T-helper 2 cell treated with Interferon-gamma antibody and Interleukin-4, amounts not matched to agents 100 ng/mL and 5 ng/mL, for 36 hours (primary cell): ENCODE results near the gene CAMK2D. TPM values are rescaled to one million over a fixed set of nuclear protein-coding genes. Genes with fewer than 3 reads are reported as not detected.

Experiments
- intact Hi-C: fragments of 100-400 bp; cut with micrococcal nuclease; formaldehyde crosslinking; loops from one replicate; pipeline ENCODE4 v1.15.1; 2023
- total RNA-seq: library from RNA; stranded (reverse); gene quantifications from 2 replicates; pipeline ENCODE4 v1.2.3, GENCODE V29; 2022

Gene CAMK2D
- total RNA-seq, 1 donor from 2014 or later, result 30.8 TPM

DNA sequence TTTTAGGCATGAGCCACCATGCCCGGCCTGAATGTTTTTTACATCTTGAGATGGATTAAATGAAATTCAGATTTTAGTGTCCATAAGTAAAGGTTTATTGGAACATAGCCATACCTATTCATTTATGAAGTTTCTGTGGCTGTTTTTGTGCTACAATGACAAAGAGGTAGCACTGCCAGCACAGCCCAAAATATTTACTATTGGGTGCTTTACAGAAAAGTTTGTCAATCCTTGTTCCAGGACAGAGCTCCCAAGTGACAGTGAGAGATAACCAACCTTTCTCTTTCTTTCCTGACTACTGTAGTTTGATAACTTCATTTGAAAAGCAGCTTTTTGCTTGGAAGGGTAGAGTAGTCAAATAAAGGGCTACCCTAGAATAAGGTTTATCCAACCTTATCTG, 116.2 kb downstream of the CAMK2D start:
- intact Hi-C loops, result no loop called here

DNA sequence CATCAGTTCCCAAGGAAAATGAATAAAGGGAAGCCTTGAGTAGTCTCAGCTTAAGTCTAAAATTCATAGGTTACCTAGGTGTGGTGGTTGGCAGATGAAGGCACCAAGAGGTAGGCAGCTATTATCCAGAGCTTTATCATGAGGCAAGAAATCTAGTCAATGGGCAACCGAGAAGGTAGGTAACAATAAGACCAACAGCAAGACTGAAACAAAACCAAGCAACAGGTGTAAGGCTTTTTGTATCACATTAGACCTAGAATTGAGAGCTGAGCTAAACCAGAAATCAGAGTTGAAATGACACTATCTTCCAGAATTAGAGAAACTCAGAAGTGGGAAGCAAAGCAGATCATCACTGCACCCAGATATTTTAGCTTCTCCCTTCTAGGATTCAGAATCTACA, 117.1 kb downstream of the CAMK2D start:
- intact Hi-C loops, result no loop called here

GRCh38 chr4:113643505-113643904, 118.0 kb downstream of the CAMK2D start:
- intact Hi-C loops, result no loop called here

DNA sequence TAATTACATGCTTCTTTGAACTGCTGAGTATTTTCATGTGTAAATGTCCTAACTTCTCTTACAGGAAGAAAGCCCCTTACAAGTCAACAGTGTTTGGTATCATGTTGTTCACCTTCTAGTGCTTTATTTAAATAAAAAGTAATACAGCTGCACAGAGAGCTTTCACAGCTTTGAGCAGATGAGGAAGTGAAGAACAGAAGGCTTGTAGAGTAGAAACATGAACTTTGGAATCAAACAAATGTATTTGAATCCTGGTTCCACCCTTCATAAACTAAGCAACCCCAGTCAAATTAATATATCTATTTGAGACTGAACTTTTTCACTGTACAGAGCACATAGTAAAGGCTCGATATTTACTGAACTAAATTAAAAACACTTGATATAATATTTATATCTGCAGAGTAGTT, 120.5 kb downstream of the CAMK2D start:
- intact Hi-C loops, result no loop called here

GRCh38 chr4:113639326-113639725, 122.2 kb downstream of the CAMK2D start:
- intact Hi-C loops, result no loop called here

- intact Hi-C loops, result no loop called here
Observed at GRCh38 chr4:113638562-113638832, 123.0 kb downstream of the CAMK2D start.

DNA sequence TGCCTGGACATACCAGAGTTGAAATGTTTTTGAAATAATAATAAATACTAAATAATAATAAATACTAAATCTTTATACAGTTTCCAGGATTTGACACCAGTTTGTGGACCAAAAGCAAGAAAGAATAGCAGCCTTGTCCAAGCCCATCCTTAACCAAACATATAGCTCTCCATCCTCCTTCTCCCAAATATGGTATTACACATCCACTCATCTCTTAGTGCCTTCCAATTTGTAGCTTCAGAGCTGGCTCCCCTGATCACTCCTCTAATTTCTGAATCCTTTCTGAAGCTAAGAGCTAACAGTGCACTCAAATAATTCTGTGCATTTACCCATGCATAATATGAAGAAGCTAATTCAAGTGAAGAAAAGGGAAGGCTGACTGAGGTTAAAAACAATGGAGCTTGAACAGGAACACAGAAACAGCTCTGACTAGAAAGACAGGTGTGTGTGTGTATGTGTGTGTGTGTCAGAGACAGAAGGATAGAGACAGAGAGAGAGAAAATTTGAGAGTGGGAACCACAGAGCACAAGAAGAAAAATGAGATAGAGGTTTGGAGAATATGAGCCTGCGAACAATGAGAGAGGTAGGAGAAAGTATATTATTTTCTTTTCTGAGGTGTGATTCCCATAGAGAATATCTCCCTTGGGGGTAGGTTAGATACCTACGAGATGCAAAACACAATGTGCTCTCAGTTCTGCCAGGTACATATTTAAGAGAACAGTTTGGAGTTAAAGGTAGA, 123.5 kb downstream of the CAMK2D start:
- intact Hi-C loops, result loop anchor here (1.0 to 2.0 kb wide), 5 partner anchors 12 to 267 kb away; no protein-coding TSS in a partner anchor

DNA sequence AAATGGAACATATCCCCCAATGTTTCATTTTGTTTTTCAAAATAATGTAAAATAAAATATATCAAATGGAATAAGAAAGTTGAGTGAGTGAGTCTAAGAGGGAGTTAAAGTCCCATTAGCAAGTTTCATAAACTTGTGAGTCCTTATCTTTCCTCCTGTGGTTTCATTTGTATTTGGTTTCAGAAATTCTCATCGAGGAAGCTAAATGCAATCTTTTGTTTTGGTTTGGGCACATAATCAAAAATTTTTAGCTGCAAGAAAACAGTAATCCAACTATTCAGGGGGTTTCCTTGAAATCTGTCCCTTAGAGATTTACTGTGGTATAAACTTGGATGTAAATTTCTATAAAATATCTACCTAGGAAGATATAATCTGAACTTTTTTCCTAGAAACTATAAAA, 124.2 kb downstream of the CAMK2D start:
- intact Hi-C loops, result loop anchor here (1.0 to 2.0 kb wide), 5 partner anchors 11 to 267 kb away; no protein-coding TSS in a partner anchor

DNA sequence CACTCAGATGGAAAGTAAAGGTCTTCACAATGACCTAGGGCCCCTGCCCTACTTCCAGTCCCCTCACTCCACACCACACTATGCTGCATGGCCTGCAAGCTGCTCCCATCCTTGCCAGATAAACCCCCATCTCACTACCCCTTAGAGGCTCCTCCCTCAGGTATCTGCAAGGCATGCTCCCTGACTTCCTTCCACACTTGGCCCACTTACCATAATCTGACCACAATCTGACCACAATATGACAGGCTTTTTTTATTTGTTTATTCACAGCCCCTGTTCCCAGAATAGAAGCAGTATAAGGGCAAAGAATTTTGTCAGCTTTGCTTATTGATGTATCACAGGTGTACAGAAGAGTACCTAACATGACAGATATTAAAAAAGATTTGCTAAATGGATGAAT, 124.7 kb downstream of the CAMK2D start:
- intact Hi-C loops, result loop anchor here (1.0 to 2.0 kb wide), 6 partner anchors 11 to 268 kb away; no protein-coding TSS in a partner anchor

DNA sequence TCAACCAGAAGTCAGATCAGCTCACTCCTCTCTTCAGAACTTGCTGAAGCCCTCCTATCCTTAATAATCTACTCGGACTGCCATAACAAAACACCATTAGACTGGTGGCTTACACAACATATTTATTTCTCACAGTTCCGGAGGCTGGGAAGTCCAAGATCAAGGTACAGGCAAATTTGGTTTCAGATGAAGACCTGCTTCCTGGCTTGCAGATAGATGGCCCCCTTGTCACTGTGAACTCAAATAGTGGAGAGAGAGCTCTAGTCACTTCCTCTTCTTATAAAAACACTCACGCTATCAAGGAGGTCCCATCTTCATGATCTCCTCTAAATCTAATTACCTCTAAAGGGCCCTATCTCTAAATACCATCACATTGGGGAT, 125.1 kb downstream of the CAMK2D start:
- intact Hi-C loops, result loop anchor here (1.0 to 2.0 kb wide), 2 partner anchors 47 to 268 kb away; no protein-coding TSS in a partner anchor

- intact Hi-C loops, result loop anchor here (1.0 to 2.0 kb wide), 2 partner anchors 47 to 269 kb away; no protein-coding TSS in a partner anchor
Observed at GRCh38 chr4:113635739-113636437, 125.7 kb downstream of the CAMK2D start.

- intact Hi-C loops, result no loop called here
Observed at GRCh38 chr4:113634081-113634969, 127.2 kb downstream of the CAMK2D start.

GRCh38 chr4:113633467-113633866, 128.1 kb downstream of the CAMK2D start:
- intact Hi-C loops, result no loop called here

DNA sequence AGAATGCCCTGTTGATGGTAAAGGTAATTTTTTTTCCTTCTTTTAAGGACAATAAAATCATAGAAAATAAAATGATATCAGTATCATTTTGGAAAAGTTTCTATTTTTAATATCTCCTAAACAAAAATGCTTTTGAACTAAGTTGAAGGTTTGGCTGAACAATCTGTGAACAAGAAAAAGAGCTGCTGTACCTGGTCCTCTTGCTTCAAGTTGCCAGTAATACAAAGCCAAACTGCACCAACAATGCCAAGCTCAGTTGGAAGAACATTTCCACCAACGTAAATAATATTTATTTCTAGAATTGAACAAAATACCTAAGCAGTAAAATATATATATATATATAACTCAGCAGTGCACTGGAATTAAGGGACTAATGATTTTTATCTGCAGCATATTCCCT, 132.8 kb downstream of the CAMK2D start:
- intact Hi-C loops, result no loop called here

DNA sequence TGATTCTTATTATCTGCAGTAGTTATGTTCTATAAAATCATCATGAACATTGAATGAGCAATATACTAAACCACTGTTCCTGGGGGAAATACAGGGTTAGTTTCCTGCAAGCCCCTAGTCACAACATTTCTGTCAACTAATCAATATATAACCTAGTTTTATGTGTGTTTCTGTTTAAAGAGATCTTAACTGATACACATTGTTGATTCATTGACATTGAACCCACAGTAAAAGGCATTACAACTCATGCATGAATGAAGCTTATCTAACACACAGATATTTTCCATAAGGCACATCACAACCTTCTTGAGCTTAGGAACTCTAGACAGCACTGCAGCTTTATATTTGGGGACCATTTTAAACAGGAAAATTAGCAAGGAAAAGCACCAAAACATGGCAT, 134.2 kb downstream of the CAMK2D start:
- intact Hi-C loops, result no loop called here

DNA sequence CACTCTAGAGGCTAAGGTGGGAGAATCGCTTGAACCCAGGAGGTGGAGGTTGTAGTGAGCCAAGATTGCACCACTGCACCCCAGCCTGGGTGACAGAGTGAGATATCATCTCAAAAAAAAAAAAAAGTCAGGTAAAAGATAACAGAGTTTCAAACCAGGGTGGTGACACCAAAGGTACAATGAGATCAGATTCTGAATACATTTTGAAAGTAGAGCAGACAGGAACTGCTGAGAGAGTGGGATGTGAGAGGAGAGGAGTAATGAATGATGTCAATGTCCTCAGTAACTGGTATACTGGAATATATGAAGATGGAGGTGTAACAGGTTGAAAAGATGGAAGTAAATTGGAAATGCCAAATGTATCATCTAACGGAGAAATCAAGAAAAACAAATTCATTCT, 135.6 kb downstream of the CAMK2D start:
- intact Hi-C loops, result loop anchor here (1.0 kb wide), 1 partner anchor 11 kb away; no protein-coding TSS in a partner anchor

GRCh38 chr4:113623274-113623894, 138.2 kb downstream of the CAMK2D start:
- intact Hi-C loops, result no loop called here

- intact Hi-C loops, result no loop called here
Observed at GRCh38 chr4:113621633-113622032, 139.9 kb downstream of the CAMK2D start.

DNA sequence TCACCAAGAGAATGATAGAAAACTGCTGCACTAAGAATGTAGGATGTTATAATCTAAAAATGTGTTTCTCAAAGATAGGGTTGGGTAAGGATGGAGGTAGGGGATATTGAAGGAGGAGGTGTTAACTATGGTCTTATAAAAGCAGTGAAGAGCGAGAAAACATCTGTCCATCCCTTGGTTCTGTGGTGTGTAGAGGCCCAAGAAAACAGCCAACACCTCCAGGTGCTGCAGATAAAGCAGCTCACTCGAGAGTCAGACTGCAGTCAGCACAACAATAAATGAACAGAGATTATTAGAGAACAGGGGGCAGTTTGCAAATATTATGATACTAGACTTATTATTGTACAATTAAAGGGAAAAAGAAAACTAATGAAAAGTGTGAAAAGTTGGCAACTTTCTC, 141.5 kb downstream of the CAMK2D start:
- intact Hi-C loops, result no loop called here

GRCh38 chr4:113619526-113619925, 142.0 kb downstream of the CAMK2D start:
- intact Hi-C loops, result no loop called here

GRCh38 chr4:113618205-113618604, 143.3 kb downstream of the CAMK2D start:
- intact Hi-C loops, result no loop called here
